SK-N-MC (cell line): ENCODE results near the gene CRISP1.
A peak's percentile ranks its signal among the peaks of the same experiment; 100 is the strongest.

Source experiments
- DNase-seq: peaks from one replicate; pipeline ENCODE4 v3.0.0-alpha.2; 2011; ENCODE audit warnings: low read depth, low spot score
- H3K27ac ChIP-seq: fragments of 200-600 bp; sonication (generic); 2 replicates; pipeline ENCODE4 v1.5.1; 2016; ENCODE audit warnings: mixed run types
- H3K36me3 ChIP-seq: fragments of 200-600 bp; sonication (generic); 2 replicates; pipeline ENCODE4 v1.6.1; 2017; ENCODE audit warnings: antibody characterized with exemption, low read length, mixed read lengths; ENCODE audit not compliant: insufficient read depth
- H3K4me3 ChIP-seq: fragments of 200-600 bp; sonication (generic); 2 replicates; pipeline ENCODE4 v1.5.1; 2016
- H3K9ac ChIP-seq: fragments of 200-600 bp; sonication (generic); 2 replicates; pipeline ENCODE4 v1.8.0; 2017; ENCODE audit warnings: mixed run types, mixed read lengths; ENCODE audit not compliant: insufficient read length
- H3K9me3 ChIP-seq: fragments of 200-600 bp; sonication (generic); 2 replicates; pipeline ENCODE4 v1.6.1; 2017; ENCODE audit warnings: low read depth, mild to moderate bottlenecking, antibody characterized with exemption, low read length, moderate library complexity, mixed read lengths
- EZH2 ChIP-seq: fragments of 200-600 bp; sonication (generic); IDR thresholded peaks from one replicate; pipeline ENCODE4 v1.6.1; 2017; ENCODE audit warnings: antibody characterized with exemption
- FOXP2 ChIP-seq: optimal IDR thresholded peaks from 2 replicates; pipeline ENCODE3; 2011; ENCODE audit warnings: mild to moderate bottlenecking, moderate library complexity; ENCODE audit not compliant: insufficient read depth; ENCODE audit errors: extremely low read length, control extremely low read depth
- POLR2AphosphoS5 ChIP-seq: IDR thresholded peaks from 2 replicates; pipeline ENCODE4 v1.6.1; 2012; ENCODE audit warnings: mild to moderate bottlenecking, low read depth, low read length, borderline replicate concordance

The CRISP1 gene

DNA sequence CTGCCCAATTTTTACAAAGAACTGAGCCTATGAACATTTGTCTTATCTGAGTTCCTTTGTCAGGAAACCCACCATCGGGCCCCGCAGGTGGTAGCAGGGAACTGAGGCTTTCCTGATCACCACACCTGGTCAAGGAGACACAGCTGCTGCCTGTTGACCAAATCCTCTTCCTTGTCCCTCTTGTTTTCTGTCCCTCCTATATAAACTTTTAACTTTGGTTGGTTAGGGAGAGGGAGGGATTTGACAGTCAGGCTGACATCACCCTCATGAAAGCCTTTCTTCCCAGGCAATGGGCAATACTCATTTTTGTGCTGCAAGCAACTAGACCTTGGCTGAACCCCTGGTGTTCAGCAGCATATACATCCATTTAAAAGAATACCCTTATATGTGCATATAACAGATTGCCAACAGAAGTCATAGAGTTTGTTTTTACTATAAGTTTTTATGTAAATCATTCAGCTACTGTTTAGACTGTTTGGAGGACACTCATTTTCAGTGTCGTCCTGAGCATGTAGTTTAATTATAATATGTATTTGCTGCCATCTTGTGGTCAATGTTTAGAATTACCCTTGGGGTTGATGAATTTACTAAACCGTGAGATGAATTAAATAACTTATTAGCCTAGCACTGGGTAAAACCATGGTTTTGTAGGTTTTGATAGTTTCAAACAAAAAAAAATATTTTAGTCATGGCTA, 17.0 kb downstream of the CRISP1 start:
- DNase-seq = peak; percentile 84
- Histone ChIP-seq H3K9me3 (no peaks in the 10 kb centered on the region), H3K27ac (no peak overlapping the region), H3K9ac (no peak overlapping the region), H3K36me3 (no peaks in the 10 kb centered on the region), H3K4me3 (no peak overlapping the region)
- no peak for TF ChIP-seq EZH2
- TF ChIP-seq FOXP2 = no peak
- no peak for TF ChIP-seq POLR2AphosphoS5

DNA sequence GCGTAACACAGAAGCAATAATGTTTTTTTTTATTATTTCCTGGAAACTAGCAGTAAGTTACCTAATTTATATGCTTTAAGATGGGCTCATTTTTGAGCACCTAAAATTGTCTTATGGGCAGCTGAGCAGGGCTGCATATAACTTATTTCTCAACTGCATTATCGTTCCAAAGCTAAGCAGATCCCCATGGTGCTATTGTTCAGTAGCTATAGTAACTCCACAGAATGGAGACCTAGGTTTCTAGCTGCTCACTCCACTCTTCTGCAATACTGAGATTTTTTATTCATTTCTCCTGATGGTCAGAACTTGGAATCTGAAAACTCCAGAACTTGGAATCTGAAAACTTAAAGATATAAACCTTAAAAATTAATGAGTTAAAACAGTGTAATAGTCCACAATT, 18.7 kb downstream of the CRISP1 start:
- H3K4me3 ChIP-seq = no peak overlapping the region
- no peaks in the 10 kb centered on the region for H3K9me3 ChIP-seq
- TF ChIP-seq FOXP2 = no peak
- TF ChIP-seq EZH2 = no peak
- no peak for TF ChIP-seq POLR2AphosphoS5
- no peak for DNase-seq
- no peak overlapping the region for H3K9ac ChIP-seq
- H3K27ac ChIP-seq = no peak overlapping the region
- H3K36me3 ChIP-seq = no peaks in the 10 kb centered on the region

DNA sequence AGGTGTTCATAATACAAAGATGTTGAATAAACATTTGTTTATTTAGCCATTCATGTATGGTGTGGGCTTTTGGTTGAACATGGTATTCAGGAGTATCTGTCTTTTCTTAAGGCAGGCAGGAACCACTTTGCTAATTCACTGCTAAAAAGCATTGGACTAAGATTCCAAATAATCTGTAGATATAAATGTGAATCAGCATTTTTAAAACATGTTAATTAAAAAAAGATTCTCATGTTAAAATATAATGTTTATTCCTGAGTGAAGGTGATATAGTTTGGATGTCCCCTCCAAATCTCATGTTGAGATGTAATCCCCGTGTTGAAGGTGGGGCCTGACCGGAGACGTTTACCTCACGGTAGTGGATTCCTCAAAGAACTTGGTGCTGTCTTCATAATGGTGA, 19.3 kb downstream of the CRISP1 start:
- Histone ChIP-seq H3K36me3 (no peaks in the 10 kb centered on the region), H3K9me3 (no peaks in the 10 kb centered on the region), H3K9ac (no peak overlapping the region), H3K4me3 (no peak overlapping the region), H3K27ac (no peak overlapping the region)
- no peak for TF ChIP-seq FOXP2
- no peak for TF ChIP-seq POLR2AphosphoS5
- TF ChIP-seq EZH2 = no peak
- no peak for DNase-seq

DNA sequence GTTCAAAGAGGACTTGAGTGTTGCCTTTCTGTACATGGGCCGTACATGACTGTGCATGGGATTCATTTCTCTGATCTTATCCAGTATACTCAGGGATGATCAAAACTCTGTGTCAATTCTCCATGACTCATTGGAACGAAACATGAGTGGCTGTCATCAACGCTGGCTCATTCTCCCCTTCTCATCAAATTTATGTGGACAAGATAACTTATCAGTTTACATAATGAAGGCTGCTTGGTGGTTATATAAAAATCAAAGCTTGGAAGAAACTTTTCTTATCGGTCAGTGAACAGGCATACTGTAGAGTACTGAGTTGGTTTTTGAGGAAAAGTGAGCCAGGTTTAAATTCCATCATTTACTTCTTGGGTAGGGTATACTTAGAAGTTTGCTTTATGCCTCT, 24.9 kb downstream of the CRISP1 start:
- no peak for DNase-seq

DNA sequence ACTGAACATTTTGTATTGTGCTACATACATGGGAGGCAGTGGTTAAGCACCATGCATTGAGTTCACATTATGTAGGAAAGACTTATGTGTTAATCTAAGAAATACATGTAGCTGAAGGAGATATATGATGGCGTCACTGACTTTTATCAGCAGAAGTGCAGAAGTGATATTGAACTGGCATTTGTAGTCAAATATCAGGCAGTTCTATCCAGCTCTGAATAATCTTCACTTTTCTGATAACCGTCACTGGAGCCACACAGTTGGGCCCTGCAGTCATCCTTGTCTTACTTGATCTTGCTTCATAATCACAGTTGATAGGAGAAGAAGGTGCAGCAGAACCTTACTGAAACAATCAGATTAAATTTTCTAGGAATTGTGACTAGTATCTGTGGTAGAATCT, 26.4 kb downstream of the CRISP1 start:
- H3K36me3 ChIP-seq = no peaks in the 10 kb centered on the region
- H3K9ac ChIP-seq = no peak overlapping the region
- H3K4me3 ChIP-seq = no peak overlapping the region
- no peak overlapping the region for H3K27ac ChIP-seq
- no peaks in the 10 kb centered on the region for H3K9me3 ChIP-seq
- TF ChIP-seq POLR2AphosphoS5 (no peak), FOXP2 (no peak), EZH2 (no peak)
- DNase-seq = no peak

More for the DNA sequence above, 24.9 kb downstream of the CRISP1 start:
- Histone ChIP-seq H3K9me3 (no peaks in the 10 kb centered on the region), H3K36me3 (no peaks in the 10 kb centered on the region), H3K4me3 (no peak overlapping the region), H3K9ac (no peak overlapping the region), H3K27ac (no peak overlapping the region)
- no peak for TF ChIP-seq FOXP2
- TF ChIP-seq EZH2 = no peak
- no peak for TF ChIP-seq POLR2AphosphoS5

DNA sequence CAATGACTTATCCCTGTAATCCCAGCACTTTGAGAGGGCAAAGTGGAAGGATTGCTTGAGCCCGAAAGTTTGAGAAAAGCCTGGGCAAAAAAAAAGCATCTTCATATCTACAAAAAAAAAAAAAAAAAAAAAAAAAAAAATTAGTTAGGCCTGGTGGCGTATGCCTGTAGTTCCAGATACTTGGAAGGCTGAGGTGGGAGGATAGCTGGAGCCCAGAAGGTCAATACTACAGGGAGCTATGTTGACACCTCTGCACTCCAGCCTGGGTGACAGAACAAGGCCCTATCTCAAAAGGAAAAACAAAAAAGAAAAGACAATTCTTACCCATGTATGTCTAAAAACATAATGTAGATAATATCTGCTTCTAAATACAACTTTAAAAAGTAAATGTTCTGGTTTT, 27.2 kb downstream of the CRISP1 start:
- H3K4me3 ChIP-seq = no peak overlapping the region
- no peaks in the 10 kb centered on the region for H3K9me3 ChIP-seq
- no peaks in the 10 kb centered on the region for H3K36me3 ChIP-seq
- no peak overlapping the region for H3K27ac ChIP-seq
- H3K9ac ChIP-seq = no peak overlapping the region
- no peak for DNase-seq
- TF ChIP-seq EZH2 (no peak), POLR2AphosphoS5 (no peak), FOXP2 (no peak)

DNA sequence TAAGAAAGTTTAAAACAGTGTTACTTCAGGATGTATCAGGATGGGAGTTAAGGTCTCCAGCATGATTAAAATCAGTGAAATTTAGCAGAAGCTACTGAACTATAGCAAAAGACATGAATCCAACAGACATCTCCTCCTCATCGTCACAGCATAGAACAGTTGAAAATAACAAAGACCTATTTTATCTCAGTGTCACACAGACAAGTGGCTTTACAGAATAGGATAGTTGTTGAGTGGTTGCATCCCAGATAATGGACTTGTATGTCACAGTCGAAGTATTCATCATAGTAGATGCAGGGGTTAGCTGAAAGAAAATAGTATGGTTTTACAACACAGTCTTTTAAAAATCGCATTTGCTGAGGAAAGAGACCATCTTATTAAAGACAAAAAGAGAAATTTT, 31.2 kb downstream of the CRISP1 start:
- Histone ChIP-seq H3K4me3 (no peak overlapping the region), H3K9me3 (no peaks in the 10 kb centered on the region), H3K36me3 (no peaks in the 10 kb centered on the region), H3K27ac (no peak overlapping the region), H3K9ac (no peak overlapping the region)
- no peak for DNase-seq
- TF ChIP-seq FOXP2 (no peak), EZH2 (no peak), POLR2AphosphoS5 (no peak)

DNA sequence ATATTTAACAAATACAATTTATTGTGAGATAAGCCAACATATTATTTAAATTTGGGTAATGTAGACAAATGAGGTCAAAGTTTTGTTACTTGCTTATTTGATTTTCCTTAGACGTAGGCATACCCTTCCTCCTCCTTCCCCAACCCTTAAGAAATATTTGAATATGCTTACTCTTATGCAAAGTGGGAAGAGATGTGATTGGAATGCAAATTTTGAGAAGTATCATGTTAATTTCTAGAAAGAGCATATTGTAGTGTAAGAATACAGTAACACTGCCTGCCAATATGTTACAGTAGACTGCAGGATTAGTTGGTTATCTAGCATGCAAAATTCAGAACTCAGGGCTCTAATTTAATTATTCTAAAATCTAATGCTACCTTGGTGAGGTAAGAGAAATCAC, 32.9 kb downstream of the CRISP1 start:
- TF ChIP-seq EZH2 = no peak
- no peak for TF ChIP-seq FOXP2
- TF ChIP-seq POLR2AphosphoS5 = no peak
- Histone ChIP-seq H3K27ac (no peak overlapping the region), H3K36me3 (no peaks in the 10 kb centered on the region), H3K9me3 (no peaks in the 10 kb centered on the region), H3K9ac (no peak overlapping the region), H3K4me3 (no peak overlapping the region)
- no peak for DNase-seq
